Measurements from ENCODE around the gene PSMA6.

Gene PSMA6

GRCh38 chr14:35349496-35350365, 57.5 kb downstream of the PSMA6 start:
- Histone ChIP-seq H3K79me2 (ENCODE audit: control insufficient read depth, low read length) (no peaks in the 10 kb centered on the region), H3F3A (ENCODE audit: control insufficient read depth, insufficient read depth) (no peaks in the 10 kb centered on the region), H4K20me1 (ENCODE audit: control insufficient read depth, insufficient read depth, low read depth, low read length) (no peaks in the 10 kb centered on the region), H3K27me3 (ENCODE audit: control insufficient read depth, low read length) (no peaks in the 10 kb centered on the region), H3K4me3 (ENCODE audit: low read length) (no peak overlapping the region), H3K4me2 (ENCODE audit: low read length) (no peak overlapping the region), H3K9me3 (ENCODE audit: control insufficient read depth, insufficient read depth, low read length) (no peaks in the 10 kb centered on the region), H3K9me2 (replicated peaks; ENCODE audit: control insufficient read depth, low read length) (no peaks in the 10 kb centered on the region), H3K4me1 (ENCODE audit: control insufficient read depth, low read length) (no peaks in the 10 kb centered on the region), H3K27ac (ENCODE audit: low read depth, low read length) (no peak overlapping the region), H3K36me3 (ENCODE audit: control insufficient read depth, low read length) (no peaks in the 10 kb centered on the region)
- TF ChIP-seq, protein P1, sequence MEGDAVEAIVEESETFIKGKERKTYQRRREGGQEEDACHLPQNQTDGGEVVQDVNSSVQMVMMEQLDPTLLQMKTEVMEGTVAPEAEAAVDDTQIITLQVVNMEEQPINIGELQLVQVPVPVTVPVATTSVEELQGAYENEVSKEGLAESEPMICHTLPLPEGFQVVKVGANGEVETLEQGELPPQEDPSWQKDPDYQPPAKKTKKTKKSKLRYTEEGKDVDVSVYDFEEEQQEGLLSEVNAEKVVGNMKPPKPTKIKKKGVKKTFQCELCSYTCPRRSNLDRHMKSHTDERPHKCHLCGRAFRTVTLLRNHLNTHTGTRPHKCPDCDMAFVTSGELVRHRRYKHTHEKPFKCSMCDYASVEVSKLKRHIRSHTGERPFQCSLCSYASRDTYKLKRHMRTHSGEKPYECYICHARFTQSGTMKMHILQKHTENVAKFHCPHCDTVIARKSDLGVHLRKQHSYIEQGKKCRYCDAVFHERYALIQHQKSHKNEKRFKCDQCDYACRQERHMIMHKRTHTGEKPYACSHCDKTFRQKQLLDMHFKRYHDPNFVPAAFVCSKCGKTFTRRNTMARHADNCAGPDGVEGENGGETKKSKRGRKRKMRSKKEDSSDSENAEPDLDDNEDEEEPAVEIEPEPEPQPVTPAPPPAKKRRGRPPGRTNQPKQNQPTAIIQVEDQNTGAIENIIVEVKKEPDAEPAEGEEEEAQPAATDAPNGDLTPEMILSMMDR (IDR thresholded peaks at IDR 0.05; ENCODE audit: low read depth, low read length, poor library complexity, severe bottlenecking), result no peak
- TF ChIP-seq EZH2phosphoT487 (IDR thresholded peaks at IDR 0.05; ENCODE audit: borderline replicate concordance, low read length), result no peak

GRCh38 chr14:35351497-35351896, 59.3 kb downstream of the PSMA6 start:
- Histone ChIP-seq H3F3A (ENCODE audit: control insufficient read depth, insufficient read depth) (no peaks in the 10 kb centered on the region), H3K36me3 (ENCODE audit: control insufficient read depth, low read length) (no peaks in the 10 kb centered on the region), H3K27me3 (ENCODE audit: control insufficient read depth, low read length) (no peaks in the 10 kb centered on the region), H3K4me2 (ENCODE audit: low read length) (no peak overlapping the region), H3K4me1 (ENCODE audit: control insufficient read depth, low read length) (no peaks in the 10 kb centered on the region), H3K79me2 (ENCODE audit: control insufficient read depth, low read length) (no peaks in the 10 kb centered on the region), H4K20me1 (ENCODE audit: control insufficient read depth, insufficient read depth, low read depth, low read length) (no peaks in the 10 kb centered on the region), H3K9me3 (ENCODE audit: control insufficient read depth, insufficient read depth, low read length) (no peaks in the 10 kb centered on the region), H3K9me2 (replicated peaks; ENCODE audit: control insufficient read depth, low read length) (no peaks in the 10 kb centered on the region), H3K4me3 (ENCODE audit: low read length) (no peak overlapping the region), H3K27ac (ENCODE audit: low read depth, low read length) (no peak overlapping the region)
- TF ChIP-seq, protein P1 (IDR thresholded peaks at IDR 0.05; ENCODE audit: low read depth, low read length, poor library complexity, severe bottlenecking), result no peak
- no peak for TF ChIP-seq EZH2phosphoT487 (IDR thresholded peaks at IDR 0.05; ENCODE audit: borderline replicate concordance, low read length)

- H3K4me2 ChIP-seq (ENCODE audit: low read length), result no peak overlapping the region
- no peaks in the 10 kb centered on the region for H3K27me3 ChIP-seq (ENCODE audit: control insufficient read depth, low read length)
- H4K20me1 ChIP-seq (ENCODE audit: control insufficient read depth, insufficient read depth, low read depth, low read length), result no peaks in the 10 kb centered on the region
- H3K4me3 ChIP-seq (ENCODE audit: low read length), result no peak overlapping the region
- H3K79me2 ChIP-seq (ENCODE audit: control insufficient read depth, low read length), result no peaks in the 10 kb centered on the region
- H3K9me3 ChIP-seq (ENCODE audit: control insufficient read depth, insufficient read depth, low read length), result no peaks in the 10 kb centered on the region
- no peaks in the 10 kb centered on the region for H3K36me3 ChIP-seq (ENCODE audit: control insufficient read depth, low read length)
- H3F3A ChIP-seq (ENCODE audit: control insufficient read depth, insufficient read depth), result no peaks in the 10 kb centered on the region
- no peaks in the 10 kb centered on the region for H3K4me1 ChIP-seq (ENCODE audit: control insufficient read depth, low read length)
- TF ChIP-seq, protein P1 (IDR thresholded peaks at IDR 0.05; ENCODE audit: low read depth, low read length, poor library complexity, severe bottlenecking), result no peak
- no peak for TF ChIP-seq EZH2phosphoT487 (IDR thresholded peaks at IDR 0.05; ENCODE audit: borderline replicate concordance, low read length)
- H3K27ac ChIP-seq (ENCODE audit: low read depth, low read length), result no peak overlapping the region
- H3K9me2 ChIP-seq (replicated peaks; ENCODE audit: control insufficient read depth, low read length), result no peaks in the 10 kb centered on the region
These were observed 59.7 kb downstream of the PSMA6 start for GRCh38 chr14:35351897-35352273.

All from DOHH2 (cell line).